HCT116 (cell line): ENCODE data around the gene TAF11L9. TPM values are rescaled to one million over a fixed set of nuclear protein-coding genes. Genes with fewer than 3 reads are reported as not detected.
"Not testable (repeated sequence)": the region's sequence is repeated elsewhere in the genome, so short reads cannot be mapped to it uniquely, and the experiment has no call there.

ENCODE experiments used
- ATAC-seq: fragments of 200-7000 bp; cut with Tn5 transposase; 2 replicates; pipeline ENCODE4 v1.9.1; 2020; ENCODE audit warnings: mild to moderate bottlenecking, moderate library complexity
- BruUV-seq: library from RNA; stranded (reverse); fragments of 400-500 nt; replicated peaks from 2 replicates; lab custom pipeline; 2021; lab: Mats Ljungman, UMichigan
- CTCF ChIA-PET: fragments of 300-600 bp; sonication (Branson Sonifier 250); formaldehyde crosslinking; loops from one replicate; lab custom pipeline; 2021; ENCODE audit warnings: antibody characterized with exemption; lab: Charles Lee
- POLR2A ChIA-PET: fragments of 300-600, 350-600 bp; sonication (Branson Sonifier 250); formaldehyde crosslinking; loops from one replicate; lab custom pipeline; 2021; ENCODE audit warnings: antibody characterized with exemption; lab: Charles Lee
- RAD21 ChIA-PET, 2 experiments: fragments of 300-600 bp; sonication (Branson Sonifier 250); formaldehyde crosslinking; loops; one replicate each; lab custom pipeline; 2023; ENCODE audit warnings: low total read pairs in 2 of 2; ENCODE audit not compliant: uncharacterized antibody in 2 of 2, unreplicated experiment in 2 of 2, low non-redundant PET in 1 of 2; lab: Charles Lee
- DNase-seq: peaks from one replicate; pipeline ENCODE4 v3.0.0-alpha.2; 2010; ENCODE audit warnings: low read depth, low spot score
- H2AFZ ChIP-seq: fragments of 200-600 bp; shearing (Covaris generic), sonication (generic); 2 replicates; pipeline ENCODE4 v1.6.1; 2017; ENCODE audit warnings: low read depth, mixed run types, mixed read lengths, antibody characterized with exemption, low read length; ENCODE audit not compliant: poor library complexity, severe bottlenecking
- H3K27ac ChIP-seq: 2 replicates; pipeline ENCODE4 v1.5.1; 2012; ENCODE audit warnings: low read depth, low read length
- H3K27me3 ChIP-seq: fragments of 200-600 bp; sonication (generic); 2 replicates; pipeline ENCODE4 v1.6.1; 2016; ENCODE audit warnings: mixed run types, low read length, mixed read lengths; ENCODE audit not compliant: insufficient read depth
- H3K36me3 ChIP-seq, 2 experiments: fragments of 200-500 bp in 1 of 2; fragments of 200-600 bp in 1 of 2; sonication (Bioruptor generic) in 1 of 2; sonication (generic) in 1 of 2; 2 replicates each; pipeline versions ENCODE4 v1.5.1 to v1.6.1; 2014 to 2016; ENCODE audit warnings: low read length in 2 of 2, inconsistent platforms in 1 of 2, mixed read lengths in 1 of 2, mixed run types in 1 of 2; ENCODE audit not compliant: insufficient read depth in 2 of 2, control insufficient read depth in 1 of 2
- H3K4me1 ChIP-seq, 2 experiments: fragments of 200-600 bp in 1 of 2; sonication (generic) in 1 of 2; 2 replicates each; pipeline versions ENCODE4 v1.5.1 to v1.6.1; 2012 to 2017; ENCODE audit warnings: low read length in 2 of 2, inconsistent platforms in 1 of 2, mild to moderate bottlenecking in 1 of 2, mixed read lengths in 1 of 2, mixed run types in 1 of 2, moderate library complexity in 1 of 2; ENCODE audit not compliant: insufficient read depth in 2 of 2, control insufficient read depth in 1 of 2
- H3K4me2 ChIP-seq: fragments of 200-600 bp; sonication (generic); 2 replicates; pipeline ENCODE4 v1.6.1; 2017; ENCODE audit warnings: mixed run types, low read length, mixed read lengths
- H3K4me3 ChIP-seq, 2 experiments: fragments of 200-600 bp in 1 of 2; sonication (generic) in 1 of 2; replicated peaks in 1 of 2; 2 replicates each; pipeline ENCODE4 v1.5.1; 2011 to 2016; ENCODE audit warnings: low read length in 2 of 2, control low read depth in 1 of 2, low read depth in 1 of 2, mild to moderate bottlenecking in 1 of 2, mixed read lengths in 1 of 2, mixed run types in 1 of 2
- H3K79me2 ChIP-seq: fragments of 200-600 bp; sonication (generic); 2 replicates; pipeline ENCODE4 v1.6.1; 2017; ENCODE audit warnings: mild to moderate bottlenecking, mixed run types, low read length, moderate library complexity, mixed read lengths; ENCODE audit not compliant: insufficient read depth
- H3K9ac ChIP-seq: fragments of 200-600 bp; sonication (generic); 2 replicates; pipeline ENCODE4 v1.6.1; 2016; ENCODE audit warnings: low read length, mixed read lengths
- H3K9me2 ChIP-seq: fragments of 200-600 bp; sonication (generic), shearing (Covaris generic); 2 replicates; pipeline ENCODE4 v1.6.1; 2017; ENCODE audit warnings: mixed run types, mild to moderate bottlenecking, moderate library complexity; ENCODE audit not compliant: insufficient read depth
- H3K9me3 ChIP-seq, 2 experiments: fragments of 200-500 bp in 1 of 2; fragments of 200-600 bp in 1 of 2; sonication (Bioruptor generic) in 1 of 2; sonication (generic) in 1 of 2; 2 replicates each; pipeline ENCODE4 v1.6.1; 2014 to 2017; ENCODE audit warnings: low read length in 2 of 2, mixed read lengths in 2 of 2, inconsistent platforms in 1 of 2, low read depth in 1 of 2, mild to moderate bottlenecking in 1 of 2, mixed run types in 1 of 2, moderate library complexity in 1 of 2; ENCODE audit not compliant: control insufficient read depth in 1 of 2, insufficient read depth in 1 of 2
- H4K20me1 ChIP-seq: fragments of 200-600 bp; sonication (generic), shearing (Covaris generic); 2 replicates; pipeline ENCODE4 v1.6.1; 2017; ENCODE audit warnings: mixed run types, mild to moderate bottlenecking, moderate library complexity; ENCODE audit not compliant: insufficient read depth
- FOSL1 ChIP-seq: IDR thresholded peaks from 2 replicates; pipeline ENCODE4 v1.6.1; 2012; ENCODE audit warnings: low read depth
- intact Hi-C: fragments of 100-400 bp; cut with micrococcal nuclease; formaldehyde crosslinking; loops from 2 replicates; pipeline ENCODE4 v1.10.0; 2022
- total RNA-seq: library from RNA; stranded (reverse); gene quantifications from one replicate; pipeline ENCODE4 v1.2.1, GENCODE V29; 2021; ENCODE audit not compliant: unreplicated experiment

Gene TAF11L9
- total RNA-seq, 1 experiment from 2014 or later, result not detected

DNA sequence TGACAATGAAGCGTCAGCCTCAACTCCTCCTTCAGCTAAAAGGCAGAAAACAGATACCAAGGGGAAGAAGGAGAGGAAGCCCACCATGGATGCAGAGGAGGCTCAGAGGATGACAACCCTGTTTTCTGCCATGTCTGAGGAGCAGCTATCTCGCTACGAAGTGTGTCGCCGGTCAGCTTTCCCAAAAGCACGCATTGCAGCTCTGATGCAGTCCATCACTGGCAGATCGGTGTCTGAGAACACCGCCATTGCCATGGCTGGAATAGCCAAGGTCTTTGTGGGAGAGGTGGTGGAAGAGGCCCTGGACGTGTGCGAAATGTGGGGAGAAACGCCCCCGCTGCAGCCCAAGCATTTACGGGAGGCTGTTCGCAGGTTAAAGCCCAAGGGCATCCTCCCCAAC is 10.8 kb upstream of the TAF11L9 start:
- Histone ChIP-seq H4K20me1 (no peaks in the 10 kb centered on the region), H2AFZ (no peak overlapping the region), H3K79me2 (no peaks in the 10 kb centered on the region), H3K27me3 (no peaks in the 10 kb centered on the region), H3K27ac (no peak overlapping the region), H3K9me3 (peaks cover 0 to 4% of the 10 kb centered on the region in 2 experiments; a peak in 2 of 4 replicates), H3K4me3 (no peak overlapping the region), H3K4me1 (no peaks in the 10 kb centered on the region), H3K36me3 (no peaks in the 10 kb centered on the region), H3K4me2 (no peak overlapping the region), H3K9me2 (no peaks in the 10 kb centered on the region), H3K9ac (no peak overlapping the region)
- ATAC-seq, result no peak
- POLR2A ChIA-PET, result no interaction called here
- TF ChIP-seq FOSL1, result no peak
- RAD21 ChIA-PET, result no interaction called here
- intact Hi-C loops, result no loop called here
- CTCF ChIA-PET, result no interaction called here
- no TSS peak for BruUV-seq
- DNase-seq, result no peak

DNA sequence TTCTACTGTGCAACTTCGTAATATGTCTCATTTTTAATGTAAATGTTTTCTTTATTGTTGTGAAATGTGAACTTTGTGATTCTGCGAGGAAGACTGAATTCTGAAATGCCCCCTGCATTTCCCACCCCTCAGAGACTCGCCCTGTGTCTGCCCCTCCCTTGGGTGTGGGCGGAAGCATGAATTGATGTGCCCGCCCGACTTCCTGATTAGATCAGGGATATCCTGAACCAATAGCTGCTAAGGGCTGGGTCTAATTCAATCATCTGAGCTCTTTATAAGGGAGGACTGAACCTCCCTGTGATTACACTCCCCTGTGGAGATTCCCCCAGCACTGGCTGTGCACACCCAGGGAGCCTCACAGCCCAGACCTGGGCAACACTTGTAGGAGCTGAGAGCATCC is 9.7 kb upstream of the TAF11L9 start, which contains the start of gene TAF11L11:
TAF11L11 (plus strand) TSS at position 304 of the 400 bp plus-strand sequence.
- intact Hi-C loops, H3K27ac ChIP-seq, H4K20me1 ChIP-seq, H3K9me3 ChIP-seq, DNase-seq, POLR2A ChIA-PET, RAD21 ChIA-PET, H3K4me2 ChIP-seq, H3K4me3 ChIP-seq, H2AFZ ChIP-seq, H3K79me2 ChIP-seq, H3K4me1 ChIP-seq, ATAC-seq, H3K36me3 ChIP-seq, H3K27me3 ChIP-seq, H3K9me2 ChIP-seq, H3K9ac ChIP-seq, CTCF ChIA-PET, BruUV-seq: not testable (repeated sequence)

DNA sequence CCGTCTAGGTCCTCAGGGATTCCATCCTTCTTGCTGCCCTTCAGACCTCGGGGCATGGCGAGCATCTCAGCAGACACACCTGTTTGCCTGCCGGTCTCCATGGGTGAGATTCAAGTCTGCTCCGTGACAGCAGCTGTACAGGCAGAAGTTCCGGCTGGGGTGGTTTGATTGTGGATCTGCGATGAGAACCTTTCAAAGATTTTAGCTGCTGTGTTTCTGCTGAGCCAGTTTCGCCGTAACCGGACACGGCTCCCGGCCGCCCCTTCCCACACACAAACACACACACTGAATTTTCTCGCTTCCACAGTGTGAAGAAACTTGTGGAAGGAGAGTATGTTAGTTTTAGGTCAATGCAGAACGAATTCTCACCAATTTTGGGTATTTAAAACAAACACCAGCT is 3.5 kb upstream of the TAF11L9 start, which contains the start of gene TAF11L10:
TAF11L10 (minus strand) TSS at position 101 of the 400 bp plus-strand sequence.
- not testable (repeated sequence) for ATAC-seq

DNA sequence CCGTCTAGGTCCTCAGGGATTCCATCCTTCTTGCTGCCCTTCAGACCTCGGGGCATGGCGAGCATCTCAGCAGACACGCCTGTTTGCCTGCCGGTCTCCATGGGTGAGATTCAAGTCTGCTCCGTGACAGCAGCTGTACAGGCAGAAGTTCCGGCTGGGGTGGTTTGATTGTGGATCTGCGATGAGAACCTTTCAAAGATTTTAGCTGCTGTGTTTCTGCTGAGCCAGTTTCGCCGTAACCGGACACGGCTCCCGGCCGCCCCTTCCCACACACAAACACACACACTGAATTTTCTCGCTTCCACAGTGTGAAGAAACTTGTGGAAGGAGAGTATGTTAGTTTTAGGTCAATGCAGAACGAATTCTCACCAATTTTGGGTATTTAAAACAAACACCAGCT is 3.3 kb downstream of the TAF11L9 start, which contains the start of gene TAF11L8:
TAF11L8 (minus strand) TSS at position 101 of the 400 bp plus-strand sequence.
- H3K9ac ChIP-seq, POLR2A ChIA-PET, H3K36me3 ChIP-seq, H2AFZ ChIP-seq, H3K9me3 ChIP-seq, DNase-seq, intact Hi-C loops, H3K4me3 ChIP-seq, H3K9me2 ChIP-seq, ATAC-seq, RAD21 ChIA-PET, BruUV-seq, H4K20me1 ChIP-seq, CTCF ChIA-PET, H3K27ac ChIP-seq, H3K4me2 ChIP-seq, H3K4me1 ChIP-seq, H3K79me2 ChIP-seq, H3K27me3 ChIP-seq: not testable (repeated sequence)

More for the DNA sequence above, 3.5 kb upstream of the TAF11L9 start, which contains the start of gene TAF11L10:
- H3K9ac ChIP-seq, H3K9me2 ChIP-seq, H3K9me3 ChIP-seq, H3K4me1 ChIP-seq, DNase-seq, POLR2A ChIA-PET, H3K27ac ChIP-seq, H2AFZ ChIP-seq, H3K4me2 ChIP-seq, H3K27me3 ChIP-seq, RAD21 ChIA-PET, BruUV-seq, CTCF ChIA-PET, H3K36me3 ChIP-seq, H4K20me1 ChIP-seq, H3K79me2 ChIP-seq, H3K4me3 ChIP-seq, intact Hi-C loops: not testable (repeated sequence)
